Dendritic cell treated with granulocyte-macrophage colony-stimulating factor and Interleukin-4, amounts not matched to agents 40 ng/mL and 50 ng/mL, for 4 days (primary cell): Measurements from ENCODE around the gene ZNF280D.
"Not testable (repeated sequence)": the region's sequence is repeated elsewhere in the genome, so short reads cannot be mapped to it uniquely, and the experiment has no call there.

ENCODE experiments used
- H3K27ac Mint-ChIP-seq: one replicate; pipeline ENCODE4 v1.8.0; 2022; ENCODE audit warnings: mild to moderate bottlenecking, mixed read lengths
- H3K27me3 Mint-ChIP-seq: one replicate; pipeline ENCODE4 v1.8.0; 2022; ENCODE audit warnings: mild to moderate bottlenecking, mixed read lengths
- H3K36me3 Mint-ChIP-seq: one replicate; pipeline ENCODE4 v1.8.0; 2022; ENCODE audit warnings: low read depth, mixed read lengths
- H3K4me1 Mint-ChIP-seq: one replicate; pipeline ENCODE4 v1.8.0; 2022; ENCODE audit warnings: low read depth, mixed read lengths
- H3K4me3 Mint-ChIP-seq: one replicate; pipeline ENCODE4 v1.8.0; 2022; ENCODE audit warnings: mild to moderate bottlenecking, moderate library complexity, mixed read lengths
- H3K9me3 Mint-ChIP-seq: one replicate; pipeline ENCODE4 v1.8.0; 2022; ENCODE audit warnings: mixed read lengths
- intact Hi-C: fragments of 100-400 bp; cut with micrococcal nuclease; formaldehyde crosslinking; loops from one replicate; pipeline ENCODE4 v1.15.0; 2022

ZNF280D gene

GRCh38 chr15:56733136-56734012 lies at the start of gene ZNF280D:
Gene ZNF280D (minus strand): TSS chr15:56733509. CDS start chr15:56707109, 26,400 bp downstream.
- intact Hi-C loops: no loop called here
- peaks cover 29% of the 10 kb centered on the region for H3K4me1 Mint-ChIP-seq
- H3K4me3 Mint-ChIP-seq: peak within 1 kb of the TSS; percentile 92
- H3K36me3 Mint-ChIP-seq: peaks cover 18% of the 10 kb centered on the region
- no peaks in the 10 kb centered on the region for H3K9me3 Mint-ChIP-seq
- peaks cover 5% of the 10 kb centered on the region for H3K27me3 Mint-ChIP-seq
- peak within 1 kb of the TSS; percentile 95 for H3K27ac Mint-ChIP-seq

- Mint-ChIP-seq H3K36me3 (no peaks in the 10 kb centered on the region), H3K4me1 (peaks cover 5% of the 10 kb centered on the region), H3K4me3 (no peak overlapping the region), H3K27ac (no peak overlapping the region), H3K27me3 (no peaks in the 10 kb centered on the region), H3K9me3 (peaks cover 14% of the 10 kb centered on the region)
- intact Hi-C loops: no loop called here
Observed at GRCh38 chr15:56782306-56782705, 49.0 kb upstream of the ZNF280D start.

DNA sequence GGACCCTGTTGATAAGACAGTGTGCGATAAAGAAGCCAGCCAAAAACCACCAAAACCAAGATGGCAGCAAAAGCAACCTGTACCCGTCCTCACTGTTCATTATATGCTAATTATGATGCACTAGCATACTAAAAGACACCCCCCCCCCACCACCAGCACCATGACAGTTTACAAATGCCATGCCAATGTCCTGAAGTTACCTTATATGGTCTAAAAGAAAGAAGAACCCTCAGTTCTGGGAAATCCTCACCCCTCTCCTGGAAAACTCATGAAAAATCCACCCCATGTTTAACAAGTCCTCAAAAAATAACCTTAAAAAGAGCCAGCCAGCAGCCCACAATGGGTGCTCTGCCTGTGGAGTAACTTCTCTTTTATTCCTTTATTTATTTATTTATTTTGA lies 48.4 kb upstream of the ZNF280D start:
- Mint-ChIP-seq H3K4me3 (no peak overlapping the region), H3K27me3 (no peaks in the 10 kb centered on the region), H3K9me3 (peaks cover 14% of the 10 kb centered on the region), H3K27ac (no peak overlapping the region), H3K4me1 (peaks cover 5% of the 10 kb centered on the region), H3K36me3 (no peaks in the 10 kb centered on the region)
- intact Hi-C loops: no loop called here

GRCh38 chr15:56780102-56780725 lies 46.9 kb upstream of the ZNF280D start:
- H3K27me3 Mint-ChIP-seq, intact Hi-C loops, H3K4me3 Mint-ChIP-seq, H3K27ac Mint-ChIP-seq, H3K36me3 Mint-ChIP-seq: not testable (repeated sequence)
- Mint-ChIP-seq H3K9me3 (peaks cover 14% of the 10 kb centered on the region), H3K4me1 (peaks cover 12% of the 10 kb centered on the region)

DNA sequence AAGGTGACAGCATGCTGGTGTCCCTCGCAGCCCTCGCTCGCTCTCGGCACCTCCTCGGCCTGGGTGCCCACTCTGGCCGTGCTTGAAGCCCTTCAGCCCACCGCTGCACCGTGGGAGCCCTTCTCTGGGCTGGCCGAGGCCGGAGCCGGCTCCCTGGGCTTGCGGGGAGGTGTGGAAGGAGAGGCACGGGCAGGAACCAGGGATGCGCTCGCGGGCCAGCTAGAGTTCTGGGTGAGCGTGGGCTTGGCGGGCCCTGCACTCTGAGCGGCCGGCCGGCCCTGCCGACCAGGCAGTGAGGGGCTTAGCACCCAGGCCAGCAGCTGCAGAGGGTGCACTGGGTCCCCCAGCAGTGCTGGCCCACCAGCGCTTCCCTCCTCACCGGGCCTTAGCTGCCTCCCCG lies 46.1 kb upstream of the ZNF280D start:
- H3K4me3 Mint-ChIP-seq, H3K27ac Mint-ChIP-seq, H3K27me3 Mint-ChIP-seq, intact Hi-C loops, H3K36me3 Mint-ChIP-seq: not testable (repeated sequence)
- Mint-ChIP-seq H3K4me1 (peaks cover 17% of the 10 kb centered on the region), H3K9me3 (peaks cover 14% of the 10 kb centered on the region)

- Mint-ChIP-seq H3K36me3 (no peaks in the 10 kb centered on the region), H3K4me3 (no peak overlapping the region), H3K27me3 (no peaks in the 10 kb centered on the region), H3K9me3 (peaks cover 9% of the 10 kb centered on the region), H3K27ac (no peak overlapping the region), H3K4me1 (peaks cover 23% of the 10 kb centered on the region)
- intact Hi-C loops: no loop called here
Observed at GRCh38 chr15:56778761-56779160, 45.5 kb upstream of the ZNF280D start.

- no peak overlapping the region for H3K4me3 Mint-ChIP-seq
- H3K27ac Mint-ChIP-seq: no peak overlapping the region
- intact Hi-C loops: no loop called here
- H3K36me3 Mint-ChIP-seq: no peaks in the 10 kb centered on the region
- no peaks in the 10 kb centered on the region for H3K9me3 Mint-ChIP-seq
- H3K4me1 Mint-ChIP-seq: peaks cover 40% of the 10 kb centered on the region
- no peaks in the 10 kb centered on the region for H3K27me3 Mint-ChIP-seq
Observed at GRCh38 chr15:56776839-56777238, 43.5 kb upstream of the ZNF280D start.

GRCh38 chr15:56775641-56776040 lies 42.3 kb upstream of the ZNF280D start:
- Mint-ChIP-seq H3K9me3 (no peaks in the 10 kb centered on the region), H3K4me1 (peaks cover 45% of the 10 kb centered on the region), H3K36me3 (no peaks in the 10 kb centered on the region), H3K27ac (peak overlapping the region; percentile 31), H3K4me3 (no peak overlapping the region), H3K27me3 (no peaks in the 10 kb centered on the region)
- intact Hi-C loops: no loop called here

GRCh38 chr15:56774356-56774755 lies 41.0 kb upstream of the ZNF280D start:
- no peaks in the 10 kb centered on the region for H3K36me3 Mint-ChIP-seq
- no peaks in the 10 kb centered on the region for H3K27me3 Mint-ChIP-seq
- peaks cover 42% of the 10 kb centered on the region for H3K4me1 Mint-ChIP-seq
- peak overlapping the region; percentile 39 for H3K27ac Mint-ChIP-seq
- intact Hi-C loops: no loop called here
- H3K4me3 Mint-ChIP-seq: no peak overlapping the region
- no peaks in the 10 kb centered on the region for H3K9me3 Mint-ChIP-seq

- no peaks in the 10 kb centered on the region for H3K27me3 Mint-ChIP-seq
- intact Hi-C loops: no loop called here
- no peaks in the 10 kb centered on the region for H3K9me3 Mint-ChIP-seq
- H3K4me3 Mint-ChIP-seq: no peak overlapping the region
- no peaks in the 10 kb centered on the region for H3K36me3 Mint-ChIP-seq
- H3K4me1 Mint-ChIP-seq: peaks cover 47% of the 10 kb centered on the region
- peak overlapping the region; percentile 47 for H3K27ac Mint-ChIP-seq
Observed at GRCh38 chr15:56772868-56773639, 39.7 kb upstream of the ZNF280D start.

- no peaks in the 10 kb centered on the region for H3K36me3 Mint-ChIP-seq
- H3K4me1 Mint-ChIP-seq: peaks cover 58% of the 10 kb centered on the region
- H3K27me3 Mint-ChIP-seq: no peaks in the 10 kb centered on the region
- no peaks in the 10 kb centered on the region for H3K9me3 Mint-ChIP-seq
- intact Hi-C loops: no loop called here
- H3K4me3 Mint-ChIP-seq: no peak overlapping the region
- H3K27ac Mint-ChIP-seq: no peak overlapping the region
Observed at GRCh38 chr15:56770173-56770572, 36.9 kb upstream of the ZNF280D start.

DNA sequence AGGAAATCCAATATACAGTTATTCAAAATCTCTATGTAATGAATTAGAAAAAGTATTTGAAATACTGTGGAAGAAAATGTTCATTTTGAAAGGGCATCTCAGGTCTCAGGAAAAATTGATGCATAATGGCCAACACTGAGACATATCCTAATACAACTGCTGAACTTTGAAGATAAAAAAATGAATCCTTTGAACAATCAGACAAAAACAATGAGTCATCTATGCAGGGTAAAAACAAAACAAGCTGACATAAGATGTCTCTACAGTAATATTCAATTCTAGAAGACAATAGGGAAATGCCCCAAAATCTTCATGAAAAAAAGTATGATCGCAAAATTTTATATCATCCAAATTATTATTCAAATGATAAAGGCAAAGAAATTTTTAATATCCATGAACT lies 34.0 kb upstream of the ZNF280D start:
- intact Hi-C loops: no loop called here
- H3K9me3 Mint-ChIP-seq: no peaks in the 10 kb centered on the region
- H3K4me1 Mint-ChIP-seq: peaks cover 42% of the 10 kb centered on the region
- no peaks in the 10 kb centered on the region for H3K36me3 Mint-ChIP-seq
- H3K4me3 Mint-ChIP-seq: no peak overlapping the region
- peak overlapping the region; percentile 73 for H3K27ac Mint-ChIP-seq
- H3K27me3 Mint-ChIP-seq: no peaks in the 10 kb centered on the region

GRCh38 chr15:56765251-56765650 lies 31.9 kb upstream of the ZNF280D start:
- Mint-ChIP-seq H3K27ac (no peak overlapping the region), H3K9me3 (no peaks in the 10 kb centered on the region), H3K4me3 (no peak overlapping the region), H3K27me3 (no peaks in the 10 kb centered on the region), H3K36me3 (no peaks in the 10 kb centered on the region), H3K4me1 (peaks cover 32% of the 10 kb centered on the region)
- intact Hi-C loops: no loop called here
